Tibial nerve (tissue), 4 donors: ENCODE measurements around the gene SCGN. TPM values are rescaled to one million over a fixed set of nuclear protein-coding genes. Genes with fewer than 3 reads are reported as not detected.
A peak's percentile ranks its signal among the peaks of the same experiment; 100 is the strongest.

Experiments used
- DNase-seq, 2 donors: peaks; one replicate each; pipeline ENCODE4 v3.0.0-alpha.2; 2019; ENCODE audit warnings: low spot score in 2 of 2
- H3K27ac ChIP-seq, 4 donors: fragments of 200-600 bp; sonication (generic) in 3 of 4; one replicate each; pipeline ENCODE4 v1.5.1; 2017 to 2019; ENCODE audit warnings: mild to moderate bottlenecking in 1 of 4
- H3K27me3 ChIP-seq, 2 donors: fragments of 200-600 bp; sonication (generic) in 1 of 2; one replicate each; pipeline versions ENCODE4 v1.5.1 to v1.6.0; 2017 to 2019
- H3K36me3 ChIP-seq, 3 donors: fragments of 200-600 bp; sonication (generic); one replicate each; pipeline ENCODE4 v1.5.1; 2018 to 2019
- H3K4me1 ChIP-seq, 4 donors: fragments of 200-600 bp; sonication (generic) in 3 of 4; one replicate each; pipeline ENCODE4 v1.5.1; 2017 to 2019
- H3K4me3 ChIP-seq, 4 donors: fragments of 200-600 bp; sonication (generic) in 3 of 4; one replicate each; pipeline ENCODE4 v1.5.1; 2017 to 2019; ENCODE audit warnings: mild to moderate bottlenecking in 1 of 4, moderate library complexity in 1 of 4
- H3K9me3 ChIP-seq, 4 donors: fragments of 200-600 bp; sonication (generic) in 3 of 4; one replicate each; pipeline ENCODE4 v1.5.1; 2017 to 2019
- CTCF ChIP-seq, 5 experiments: fragments of 200-600 bp in 3 of 5; fragments of 450-650 bp in 2 of 5; sonication (generic) in 3 of 5; IDR thresholded peaks; one replicate each; pipeline ENCODE4 v1.5.1; 2016 to 2019; ENCODE audit warnings: antibody characterized with exemption in 5 of 5, mild to moderate bottlenecking in 3 of 5, moderate library complexity in 2 of 5
- EP300 ChIP-seq, 2 donors: sonication (generic); formaldehyde crosslinking; IDR thresholded peaks; one replicate each; pipeline ENCODE4 v1.6.1; 2017; ENCODE audit warnings: antibody characterized with exemption in 2 of 2, mild to moderate bottlenecking in 1 of 2
- POLR2A ChIP-seq, 2 donors: fragments of 450-650 bp; IDR thresholded peaks; one replicate each; pipeline ENCODE4 v1.6.1; 2017; ENCODE audit warnings: antibody characterized with exemption in 2 of 2, mild to moderate bottlenecking in 2 of 2, moderate library complexity in 2 of 2
- WGBS, 2 donors: methylation state at CpG; one replicate each; pipeline ENCODE4 v1.1.5; 2018; 5-methylcytosine and 5-hydroxymethylcytosine counted together
- total RNA-seq, 4 donors: library from RNA; depleted of rRNA; stranded (reverse); fragments of >200 nt; gene quantifications; one replicate each; pipeline ENCODE4 v1.1.0, GENCODE V29; 2016

SCGN gene
- total RNA-seq, 4 donors from 2014 or later, result not detected

GRCh38 chr6:25703005-25703404, 51.0 kb downstream of the SCGN start:
- Histone ChIP-seq H3K27me3 (no peaks in the 10 kb centered on the region), H3K4me1 (no peaks in the 10 kb centered on the region), H3K4me3 (no peak overlapping the region), H3K36me3 (no peaks in the 10 kb centered on the region), H3K9me3 (no peaks in the 10 kb centered on the region), H3K27ac (no peak overlapping the region)
- no peak for TF ChIP-seq POLR2A (IDR thresholded peaks at IDR 0.05)
- TF ChIP-seq CTCF (IDR thresholded peaks at IDR 0.05), result no peak
- TF ChIP-seq EP300 (IDR thresholded peaks at IDR 0.05), result no peak
- WGBS, 2 donors, result 52 to 58% methylated on average over 3 of the region's 3 CpGs
- no peak for DNase-seq

GRCh38 chr6:25704001-25704400, 52.0 kb downstream of the SCGN start:
- Histone ChIP-seq H3K4me1 (no peaks in the 10 kb centered on the region), H3K4me3 (no peak overlapping the region), H3K36me3 (no peaks in the 10 kb centered on the region), H3K27me3 (no peaks in the 10 kb centered on the region), H3K27ac (no peak overlapping the region), H3K9me3 (no peaks in the 10 kb centered on the region)
- no peak for TF ChIP-seq POLR2A (IDR thresholded peaks at IDR 0.05)
- no peak for TF ChIP-seq EP300 (IDR thresholded peaks at IDR 0.05)
- TF ChIP-seq CTCF (IDR thresholded peaks at IDR 0.05), result no peak
- WGBS, 2 donors, result 74 to 79% methylated on average over 3 of the region's 3 CpGs
- no peak for DNase-seq

GRCh38 chr6:25706314-25707014, 54.4 kb downstream of the SCGN start:
- 87 to 88% methylated on average over 6 of the region's 6 CpGs for WGBS, 2 donors
- H3K27ac ChIP-seq, result no peak overlapping the region
- no peaks in the 10 kb centered on the region for H3K9me3 ChIP-seq
- peak in 1 of 2 donors; percentile 26 for DNase-seq
- H3K36me3 ChIP-seq, result no peaks in the 10 kb centered on the region
- no peak overlapping the region for H3K4me3 ChIP-seq
- no peaks in the 10 kb centered on the region for H3K4me1 ChIP-seq
- no peaks in the 10 kb centered on the region for H3K27me3 ChIP-seq
- TF ChIP-seq CTCF (IDR thresholded peaks at IDR 0.05), result no peak
- no peak for TF ChIP-seq POLR2A (IDR thresholded peaks at IDR 0.05)
- no peak for TF ChIP-seq EP300 (IDR thresholded peaks at IDR 0.05)

- Histone ChIP-seq H3K9me3 (no peaks in the 10 kb centered on the region), H3K27me3 (no peaks in the 10 kb centered on the region), H3K4me1 (no peaks in the 10 kb centered on the region), H3K27ac (no peak overlapping the region), H3K36me3 (no peaks in the 10 kb centered on the region), H3K4me3 (no peak overlapping the region)
- TF ChIP-seq EP300 (IDR thresholded peaks at IDR 0.05) (no peak), CTCF (IDR thresholded peaks at IDR 0.05) (no peak), POLR2A (IDR thresholded peaks at IDR 0.05) (no peak)
- no peak for DNase-seq
- WGBS, 2 donors, result 86 to 88% methylated on average over 10 of the region's 10 CpGs
Observed at GRCh38 chr6:25709761-25710160, 57.7 kb downstream of the SCGN start.

- WGBS, 2 donors, result 60 to 88% methylated on average over 14 of the region's 14 CpGs
- Histone ChIP-seq H3K27me3 (no peaks in the 10 kb centered on the region), H3K4me3 (no peak overlapping the region), H3K36me3 (no peaks in the 10 kb centered on the region), H3K9me3 (no peaks in the 10 kb centered on the region), H3K4me1 (no peaks in the 10 kb centered on the region), H3K27ac (no peak overlapping the region)
- DNase-seq, result no peak
- no peak for TF ChIP-seq EP300 (IDR thresholded peaks at IDR 0.05)
- no peak for TF ChIP-seq CTCF (IDR thresholded peaks at IDR 0.05)
- TF ChIP-seq POLR2A (IDR thresholded peaks at IDR 0.05), result no peak
Observed at GRCh38 chr6:25710287-25710686, 58.3 kb downstream of the SCGN start.
